ENCODE results near the gene DGAT2.

DNA sequence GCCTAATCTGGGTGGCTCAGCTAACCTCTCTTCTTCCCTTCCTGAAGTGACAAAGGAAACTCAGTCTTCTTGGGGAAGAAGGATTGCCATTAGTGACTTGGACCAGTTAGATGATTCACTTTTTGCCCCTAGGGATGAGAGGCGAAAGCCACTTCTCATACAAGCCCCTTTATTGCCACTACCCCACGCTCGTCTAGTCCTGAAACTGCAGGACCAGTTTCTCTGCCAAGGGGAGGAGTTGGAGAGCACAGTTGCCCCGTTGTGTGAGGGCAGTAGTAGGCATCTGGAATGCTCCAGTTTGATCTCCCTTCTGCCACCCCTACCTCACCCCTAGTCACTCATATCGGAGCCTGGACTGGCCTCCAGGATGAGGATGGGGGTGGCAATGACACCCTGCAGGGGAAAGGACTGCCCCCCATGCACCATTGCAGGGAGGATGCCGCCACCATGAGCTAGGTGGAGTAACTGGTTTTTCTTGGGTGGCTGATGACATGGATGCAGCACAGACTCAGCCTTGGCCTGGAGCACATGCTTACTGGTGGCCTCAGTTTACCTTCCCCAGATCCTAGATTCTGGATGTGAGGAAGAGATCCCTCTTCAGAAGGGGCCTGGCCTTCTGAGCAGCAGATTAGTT, 32.3 kb downstream of the DGAT2 start:
- no peak for TF ChIP-seq POLR2AphosphoS5 (IDR thresholded peaks at IDR 0.05; ENCODE audit: insufficient read depth in 1 of 2, low read depth in 1 of 2)
- TF ChIP-seq CTCF (IDR thresholded peaks at IDR 0.05), result no peak
- no peak for TF ChIP-seq POLR2A (IDR thresholded peaks at IDR 0.05)

Measured in vagina (tissue), 2 donors.